Osteoblast (primary cell): Measurements from ENCODE around the gene MRGPRX3. TPM values are rescaled to one million over a fixed set of nuclear protein-coding genes. Genes with fewer than 3 reads are reported as not detected.
"Not testable (repeated sequence)": the region's sequence is repeated elsewhere in the genome, so short reads cannot be mapped to it uniquely, and the experiment has no call there.

Experiments
- DNase-seq: peaks from one replicate; pipeline ENCODE4 v3.0.0; 2011; ENCODE audit warnings: low spot score, mixed read lengths; ENCODE audit not compliant: insufficient read length; ENCODE audit errors: missing footprints
- H2AFZ ChIP-seq: 2 replicates; pipeline ENCODE4 v1.6.0; 2011; ENCODE audit warnings: mild to moderate bottlenecking, low read length
- H3K27ac ChIP-seq: 2 replicates; pipeline ENCODE4 v1.5.1; 2011; ENCODE audit warnings: mild to moderate bottlenecking, low read depth, low read length, moderate library complexity
- H3K27me3 ChIP-seq: 2 replicates; pipeline ENCODE4 v1.6.0; 2012; ENCODE audit warnings: mild to moderate bottlenecking, control low read depth, inconsistent platforms, low read length, moderate library complexity; ENCODE audit not compliant: insufficient read depth
- H3K36me3 ChIP-seq: 2 replicates; pipeline ENCODE4 v1.5.1; 2011; ENCODE audit warnings: mild to moderate bottlenecking, low read length, control low read depth, moderate library complexity; ENCODE audit not compliant: insufficient read depth
- H3K4me1 ChIP-seq: 2 replicates; pipeline ENCODE4 v1.5.1; 2011; ENCODE audit warnings: mild to moderate bottlenecking, low read length, control low read depth, moderate library complexity; ENCODE audit not compliant: insufficient read depth
- H3K4me2 ChIP-seq: 2 replicates; pipeline ENCODE4 v1.6.0; 2011; ENCODE audit warnings: mild to moderate bottlenecking, low read length; ENCODE audit not compliant: insufficient read depth
- H3K4me3 ChIP-seq: fragments of 200-600 bp; sonication (generic); 3 replicates; pipeline ENCODE4 v1.5.1; 2012; ENCODE audit warnings: mild to moderate bottlenecking, low read length, inconsistent platforms; ENCODE audit not compliant: insufficient read depth
- H3K79me2 ChIP-seq: 2 replicates; pipeline ENCODE4 v1.6.0; 2012; ENCODE audit warnings: mild to moderate bottlenecking, low read length, control low read depth, inconsistent platforms; ENCODE audit not compliant: insufficient read depth
- H3K9me3 ChIP-seq: 2 replicates; pipeline ENCODE4 v1.5.1; 2011; ENCODE audit warnings: low read depth, low read length, control low read depth
- H4K20me1 ChIP-seq: 2 replicates; pipeline ENCODE4 v1.6.0; 2012; ENCODE audit warnings: mild to moderate bottlenecking, low read length, control low read depth; ENCODE audit not compliant: insufficient read depth
- CTCF ChIP-seq: IDR thresholded peaks from 2 replicates; pipeline ENCODE4 v1.5.1; 2011; ENCODE audit warnings: mild to moderate bottlenecking, low read depth, low read length, moderate library complexity; ENCODE audit errors: extremely low read depth
- total RNA-seq: library from RNA; depleted of rRNA; stranded (reverse); fragments of >200 nt; gene quantifications from 2 replicates; pipeline ENCODE4 v1.2.3, GENCODE V29; 2012

MRGPRX3 gene
- total RNA-seq, 1 donor, result not detected

- Histone ChIP-seq H2AFZ (no peak overlapping the region), H3K4me2 (no peak overlapping the region), H4K20me1 (no peaks in the 10 kb centered on the region), H3K27me3 (peaks cover 5% of the 10 kb centered on the region), H3K9me3 (no peaks in the 10 kb centered on the region), H3K4me3 (no peak overlapping the region), H3K27ac (no peak overlapping the region), H3K36me3 (no peaks in the 10 kb centered on the region), H3K4me1 (no peaks in the 10 kb centered on the region), H3K79me2 (no peaks in the 10 kb centered on the region)
- DNase-seq, result peak; percentile 92
- TF ChIP-seq CTCF, result peak; percentile 89
Observed at GRCh38 chr11:18115360-18116127, 16.8 kb upstream of the MRGPRX3 start.

GRCh38 chr11:18121331-18121828, 11.0 kb upstream of the MRGPRX3 start:
- not testable (repeated sequence) for H2AFZ ChIP-seq, H3K4me2 ChIP-seq, H3K9me3 ChIP-seq, H3K79me2 ChIP-seq, H3K4me3 ChIP-seq, DNase-seq, H3K4me1 ChIP-seq, H4K20me1 ChIP-seq, H3K27me3 ChIP-seq, H3K36me3 ChIP-seq, H3K27ac ChIP-seq

- H3K4me1 ChIP-seq, H3K27me3 ChIP-seq, H3K27ac ChIP-seq, DNase-seq, H3K4me2 ChIP-seq, H4K20me1 ChIP-seq, H2AFZ ChIP-seq, H3K36me3 ChIP-seq, H3K79me2 ChIP-seq, H3K9me3 ChIP-seq, H3K4me3 ChIP-seq: not testable (repeated sequence)
Observed at GRCh38 chr11:18131115-18131514, 1.3 kb upstream of the MRGPRX3 start.

GRCh38 chr11:18135308-18135707, 2.9 kb downstream of the MRGPRX3 start:
- Histone ChIP-seq H2AFZ (no peak overlapping the region), H3K9me3 (no peaks in the 10 kb centered on the region), H3K36me3 (no peaks in the 10 kb centered on the region), H3K79me2 (no peaks in the 10 kb centered on the region), H3K4me1 (no peaks in the 10 kb centered on the region), H3K27me3 (peaks cover 6% of the 10 kb centered on the region), H3K27ac (no peak overlapping the region), H3K4me3 (no peak overlapping the region), H4K20me1 (no peaks in the 10 kb centered on the region), H3K4me2 (no peak overlapping the region)
- TF ChIP-seq CTCF, result no peak
- no peak for DNase-seq

- Histone ChIP-seq H3K36me3 (no peaks in the 10 kb centered on the region), H3K27me3 (peaks cover 6% of the 10 kb centered on the region), H2AFZ (no peak overlapping the region), H4K20me1 (no peaks in the 10 kb centered on the region), H3K27ac (no peak overlapping the region), H3K79me2 (no peaks in the 10 kb centered on the region), H3K4me1 (no peaks in the 10 kb centered on the region), H3K4me3 (no peak overlapping the region), H3K4me2 (no peak overlapping the region), H3K9me3 (no peaks in the 10 kb centered on the region)
- DNase-seq, result no peak
- TF ChIP-seq CTCF, result no peak
Observed at GRCh38 chr11:18137186-18137800, 4.9 kb downstream of the MRGPRX3 start.
